Measurements from ENCODE around the gene CDC5L.

DNA sequence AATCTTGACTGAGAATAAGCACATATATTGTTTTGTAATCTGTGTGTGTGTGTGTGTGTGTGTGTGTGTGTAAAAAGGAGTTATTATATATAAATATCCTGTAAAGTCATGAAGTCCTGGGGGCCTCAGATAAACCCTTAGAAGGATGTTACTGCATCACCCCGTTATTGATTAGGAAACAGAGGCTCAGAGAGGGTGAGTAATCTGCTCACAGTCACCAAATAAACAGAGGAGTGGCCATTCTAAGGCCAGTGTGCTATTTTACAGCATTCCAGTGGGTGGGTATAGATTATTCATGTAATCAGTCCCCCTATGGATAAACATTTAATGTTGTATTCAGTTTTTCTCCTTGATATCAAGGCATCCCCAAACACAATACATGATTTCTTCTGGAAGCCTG lies 87.1 kb downstream of the CDC5L start:
- TF ChIP-seq FOXM1 (IDR thresholded peaks at IDR 0.05; ENCODE audit: borderline replicate concordance) (no peak), CTBP1 (IDR thresholded peaks at IDR 0.05; ENCODE audit: borderline replicate concordance) (no peak), ARNT (IDR thresholded peaks at IDR 0.05) (no peak), ELF4 (IDR thresholded peaks at IDR 0.05) (no peak), LEF1 (IDR thresholded peaks at IDR 0.05; ENCODE audit: borderline replicate concordance) (no peak), BHLHE40 (IDR thresholded peaks at IDR 0.05; ENCODE audit: borderline replicate concordance) (no peak)

All from HEK293T (cell line).